ENCODE data around the gene PCYT1A. TPM values are rescaled to one million over a fixed set of nuclear protein-coding genes. Genes with fewer than 3 reads are reported as not detected.
A peak's percentile ranks its signal among the peaks of the same experiment; 100 is the strongest.
"Not testable (repeated sequence)": the region's sequence is repeated elsewhere in the genome, so short reads cannot be mapped to it uniquely, and the experiment has no call there.

The PCYT1A gene
- total and polyA plus RNA-seq, 4 donors, result 30.4 to 41.7 (median 38.8) TPM

DNA sequence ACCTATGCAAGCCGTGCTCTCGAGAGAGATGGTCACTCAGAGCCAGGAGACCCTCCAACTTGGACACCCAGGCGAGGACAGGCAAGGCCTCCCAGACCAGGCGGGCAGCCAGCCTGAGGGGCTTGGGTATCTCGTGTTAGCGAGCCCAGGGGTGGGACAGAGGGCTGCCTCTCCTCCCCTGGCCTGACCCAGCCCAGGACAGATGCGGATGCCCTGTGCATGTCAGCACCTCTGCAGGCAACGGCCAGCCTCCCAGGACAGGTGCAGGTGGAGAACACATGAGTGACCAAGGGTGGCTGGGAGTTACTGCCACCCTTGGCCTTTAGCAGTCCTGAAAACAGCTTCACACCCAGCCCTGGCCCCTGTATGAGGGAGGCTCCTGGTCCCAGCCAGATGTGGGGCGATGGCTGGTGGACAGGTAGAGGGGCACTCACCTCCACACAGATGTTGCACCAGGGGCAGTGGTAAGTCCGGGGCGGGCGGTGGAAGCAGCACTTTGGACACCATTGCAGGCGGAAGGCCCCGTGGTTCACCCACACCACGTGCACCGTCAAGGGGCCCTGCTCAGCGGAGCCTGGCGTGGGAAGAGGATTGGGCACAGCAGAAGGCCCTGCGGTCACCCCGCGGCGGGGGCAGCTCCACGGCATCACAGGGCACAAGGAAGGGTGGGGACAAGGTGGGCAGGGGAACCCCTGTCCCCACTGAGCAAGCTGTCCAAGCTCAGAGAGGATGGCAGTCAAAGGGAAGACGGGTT, 78.4 kb downstream of the PCYT1A start:
- H3K4me1 ChIP-seq (ENCODE audit: control insufficient read depth, insufficient read depth, low read length), result peaks cover 6% of the 10 kb centered on the region
- no peak for DNase-seq (ENCODE audit: low read depth in 4 of 6, low spot score in 6 of 6)
- WGBS (ENCODE audit: insufficient coverage), result 91% methylated on average over 23 of the region's 24 CpGs

DNA sequence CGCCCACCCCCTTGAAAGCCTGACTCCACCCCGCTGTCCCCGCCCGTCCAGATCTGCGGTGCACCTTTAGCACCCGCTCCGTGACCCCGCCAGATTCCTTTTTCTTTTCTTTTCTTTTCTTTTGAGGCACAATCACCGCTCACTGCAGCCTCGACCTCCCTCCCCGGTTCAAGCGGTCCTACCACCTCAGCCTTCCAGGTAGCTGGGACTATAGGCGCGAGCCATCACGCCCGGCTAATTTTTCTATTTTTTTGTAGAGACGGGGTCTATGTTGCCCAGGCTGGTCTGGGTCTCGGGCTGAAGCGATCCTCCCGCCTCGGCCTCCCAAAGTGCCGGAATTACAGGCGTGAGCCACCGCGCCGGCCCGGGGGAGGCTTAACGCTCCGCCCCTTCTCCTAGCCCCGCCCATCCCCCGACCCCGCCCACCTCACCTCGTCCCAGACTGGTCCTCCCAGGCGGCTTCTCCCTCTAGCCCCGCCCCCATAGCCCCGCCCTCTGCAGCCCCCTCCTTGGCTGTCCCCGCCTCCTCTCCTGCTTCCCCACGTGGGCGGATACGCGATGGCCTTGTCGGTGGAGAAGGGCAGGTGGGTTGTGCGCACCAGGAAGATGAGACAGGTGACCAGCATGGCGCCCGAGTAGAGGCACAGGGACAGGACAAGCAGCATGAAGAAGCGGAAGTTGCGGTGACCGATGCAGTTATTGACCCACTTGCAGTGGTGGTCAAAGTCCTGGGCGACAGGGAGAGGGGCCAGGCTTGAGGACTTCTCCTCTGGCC, 79.5 kb downstream of the PCYT1A start:
- no peak overlapping the region for H3K27ac ChIP-seq (ENCODE audit: low read depth, low read length)
- WGBS (ENCODE audit: insufficient coverage), result 32% methylated on average over 37 of the region's 49 CpGs
- no peaks in the 10 kb centered on the region for H3K9me3 ChIP-seq (ENCODE audit: control insufficient read depth, insufficient read depth, low read length)
- H3K4me1 ChIP-seq (ENCODE audit: control insufficient read depth, insufficient read depth, low read length), result peaks cover 6% of the 10 kb centered on the region
- H3K36me3 ChIP-seq (ENCODE audit: control insufficient read depth, insufficient read depth, low read length), result no peaks in the 10 kb centered on the region
- DNase-seq (ENCODE audit: low read depth in 4 of 6, low spot score in 6 of 6), result peak in 1 of 6 donors; percentile 75
- no peaks in the 10 kb centered on the region for H3K27me3 ChIP-seq (ENCODE audit: control insufficient read depth, insufficient read depth, low read length)
- H3K4me3 ChIP-seq (ENCODE audit: low read depth, low read length), result peak overlapping the region; percentile 22

More for the DNA sequence above, 78.4 kb downstream of the PCYT1A start:
- H3K9me3 ChIP-seq (ENCODE audit: control insufficient read depth, insufficient read depth, low read length), result no peaks in the 10 kb centered on the region
- no peaks in the 10 kb centered on the region for H3K27me3 ChIP-seq (ENCODE audit: control insufficient read depth, insufficient read depth, low read length)
- no peak overlapping the region for H3K4me3 ChIP-seq (ENCODE audit: low read depth, low read length)
- H3K27ac ChIP-seq (ENCODE audit: low read depth, low read length), result no peak overlapping the region
- H3K36me3 ChIP-seq (ENCODE audit: control insufficient read depth, insufficient read depth, low read length), result no peaks in the 10 kb centered on the region

DNA sequence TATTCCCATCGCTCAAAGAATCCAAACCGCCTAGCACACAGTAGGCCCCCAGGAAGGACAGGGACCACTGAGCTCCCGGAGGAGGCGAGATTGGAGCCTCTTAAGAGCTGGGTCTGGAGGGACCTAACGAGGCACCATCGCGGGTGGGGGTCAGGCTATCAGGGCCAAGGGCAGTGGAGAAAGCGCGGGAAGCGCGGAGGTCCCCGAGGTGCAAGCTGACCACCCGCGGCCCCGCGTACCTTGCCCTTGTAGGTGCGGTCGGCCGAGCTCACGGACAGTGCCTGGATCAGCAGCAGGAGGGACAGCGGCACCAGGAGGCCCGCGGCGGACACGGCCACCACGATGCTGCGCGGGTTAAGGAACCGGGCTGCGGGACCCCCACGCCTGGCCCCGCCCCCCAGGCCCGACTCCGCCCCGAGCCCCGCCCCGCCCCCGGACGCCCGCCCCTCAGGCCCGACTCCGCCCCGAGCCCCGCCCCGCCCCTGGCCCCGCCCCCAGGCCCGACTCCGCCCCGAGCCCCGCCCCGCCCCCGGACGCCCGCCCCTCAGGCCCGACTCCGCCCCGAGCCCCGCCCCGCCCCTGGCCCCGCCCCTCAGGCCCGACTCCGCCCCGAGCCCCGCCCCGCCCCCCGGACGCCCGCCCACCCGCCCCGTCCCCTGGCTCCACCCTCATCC, 80.2 kb downstream of the PCYT1A start:
- H3K27ac ChIP-seq (ENCODE audit: low read depth, low read length), result no peak overlapping the region
- no peak overlapping the region for H3K4me3 ChIP-seq (ENCODE audit: low read depth, low read length)
- DNase-seq (ENCODE audit: low read depth in 4 of 6, low spot score in 6 of 6), result peak in 1 of 6 donors; percentile 58
- H3K4me1 ChIP-seq (ENCODE audit: control insufficient read depth, insufficient read depth, low read length), result peaks cover 14% of the 10 kb centered on the region
- 8% methylated on average over 41 of the region's 70 CpGs for WGBS (ENCODE audit: insufficient coverage)
- no peaks in the 10 kb centered on the region for H3K36me3 ChIP-seq (ENCODE audit: control insufficient read depth, insufficient read depth, low read length)
- no peaks in the 10 kb centered on the region for H3K27me3 ChIP-seq (ENCODE audit: control insufficient read depth, insufficient read depth, low read length)
- no peaks in the 10 kb centered on the region for H3K9me3 ChIP-seq (ENCODE audit: control insufficient read depth, insufficient read depth, low read length)

DNA sequence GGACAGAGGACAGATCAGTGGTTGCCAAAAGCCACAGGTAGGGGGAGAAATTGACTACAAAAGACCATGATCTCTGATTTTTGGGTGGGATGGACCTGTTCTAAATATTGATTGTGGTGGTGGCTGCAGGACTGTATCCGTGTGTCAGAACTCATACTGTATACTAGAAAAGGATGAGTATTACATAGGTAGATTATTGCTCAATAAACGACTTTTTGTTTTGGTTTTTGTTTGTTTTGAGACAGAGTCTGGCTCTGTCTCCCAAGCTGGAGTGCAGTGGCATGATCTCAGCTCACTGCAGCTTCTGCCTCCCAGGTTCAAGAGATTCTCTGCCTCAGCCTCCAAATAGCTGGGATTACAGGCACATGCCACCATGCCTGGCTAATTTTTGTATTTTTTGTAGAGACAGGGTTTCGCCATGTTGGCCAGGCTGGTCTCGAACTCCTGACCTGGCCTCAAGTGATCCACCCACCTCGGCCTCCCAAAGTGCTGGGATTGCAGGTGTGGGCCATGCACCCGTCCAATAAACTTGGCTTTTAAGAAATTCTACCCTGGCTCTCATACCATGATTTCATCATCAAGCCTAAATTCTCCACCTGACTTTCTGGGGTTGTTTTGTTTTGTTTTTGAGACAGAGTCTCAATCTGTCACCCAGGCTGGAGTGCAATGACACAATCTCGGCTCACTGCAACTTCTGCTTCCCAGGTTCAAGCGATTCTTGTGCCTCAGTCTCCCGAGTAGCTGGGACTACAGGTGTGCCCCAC, 81.9 kb downstream of the PCYT1A start:
- not testable (repeated sequence) for DNase-seq (ENCODE audit: low read depth in 4 of 6, low spot score in 6 of 6); H3K9me3 ChIP-seq (ENCODE audit: control insufficient read depth, insufficient read depth, low read length); H3K27ac ChIP-seq (ENCODE audit: low read depth, low read length); H3K27me3 ChIP-seq (ENCODE audit: control insufficient read depth, insufficient read depth, low read length); H3K4me3 ChIP-seq (ENCODE audit: low read depth, low read length); H3K36me3 ChIP-seq (ENCODE audit: control insufficient read depth, insufficient read depth, low read length)
- H3K4me1 ChIP-seq (ENCODE audit: control insufficient read depth, insufficient read depth, low read length), result peaks cover 14% of the 10 kb centered on the region
- 92% methylated on average over 7 of the region's 9 CpGs for WGBS (ENCODE audit: insufficient coverage)

DNA sequence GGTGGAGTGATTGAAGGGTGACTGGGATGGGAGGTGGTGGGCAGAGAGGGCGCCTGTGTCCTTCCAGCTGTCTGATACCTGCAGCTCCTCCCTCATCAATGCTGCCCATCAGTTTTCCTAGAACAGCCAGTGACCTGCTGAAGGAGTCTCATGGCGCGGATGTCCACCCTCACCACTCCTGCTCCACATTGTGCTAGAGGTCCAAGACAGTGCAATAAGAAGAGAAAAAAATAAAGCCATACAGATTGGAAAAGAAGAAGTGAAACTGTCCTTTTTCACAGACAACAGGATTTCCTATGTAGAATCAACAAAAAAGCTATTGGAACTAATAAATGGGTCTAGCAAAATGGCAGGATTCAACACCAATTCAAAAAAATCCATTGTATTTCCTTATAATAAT, 83.7 kb downstream of the PCYT1A start:
- no peak for DNase-seq (ENCODE audit: low read depth in 4 of 6, low spot score in 6 of 6)
- Histone ChIP-seq H3K27ac (ENCODE audit: low read depth, low read length) (no peak overlapping the region), H3K27me3 (ENCODE audit: control insufficient read depth, insufficient read depth, low read length) (no peaks in the 10 kb centered on the region), H3K4me3 (ENCODE audit: low read depth, low read length) (no peak overlapping the region), H3K4me1 (ENCODE audit: control insufficient read depth, insufficient read depth, low read length) (peaks cover 14% of the 10 kb centered on the region), H3K36me3 (ENCODE audit: control insufficient read depth, insufficient read depth, low read length) (no peaks in the 10 kb centered on the region), H3K9me3 (ENCODE audit: control insufficient read depth, insufficient read depth, low read length) (no peaks in the 10 kb centered on the region)
- 100% methylated on average over 1 of the region's 3 CpGs for WGBS (ENCODE audit: insufficient coverage)

DNA sequence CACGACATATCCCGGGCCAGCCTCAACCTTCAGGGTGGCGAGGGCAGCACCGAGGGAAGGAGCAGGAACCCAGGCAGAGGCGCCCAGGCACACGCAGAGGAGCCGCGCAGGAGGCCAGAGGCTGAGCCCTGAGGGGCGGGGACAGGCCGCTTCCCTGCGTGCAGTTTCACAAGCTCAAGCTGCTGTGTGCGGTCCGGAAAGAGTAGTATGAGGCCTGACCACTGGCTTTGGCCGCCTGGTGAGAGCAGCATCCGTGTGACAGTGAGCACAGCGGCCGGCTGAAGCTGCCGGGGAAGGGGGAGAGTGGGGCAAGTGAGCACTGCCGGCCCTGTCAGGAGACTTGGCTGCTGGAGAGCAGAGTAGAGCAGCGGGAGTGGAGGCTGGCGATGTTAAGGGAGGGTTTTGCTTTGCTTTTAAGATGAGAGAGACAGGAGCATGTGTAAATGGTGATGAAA, 85.0 kb downstream of the PCYT1A start:
- Histone ChIP-seq H3K9me3 (ENCODE audit: control insufficient read depth, insufficient read depth, low read length) (no peaks in the 10 kb centered on the region), H3K36me3 (ENCODE audit: control insufficient read depth, insufficient read depth, low read length) (peaks cover 2% of the 10 kb centered on the region), H3K4me1 (ENCODE audit: control insufficient read depth, insufficient read depth, low read length) (peaks cover 14% of the 10 kb centered on the region), H3K27me3 (ENCODE audit: control insufficient read depth, insufficient read depth, low read length) (no peaks in the 10 kb centered on the region), H3K27ac (ENCODE audit: low read depth, low read length) (peak overlapping the region; percentile 47), H3K4me3 (ENCODE audit: low read depth, low read length) (no peak overlapping the region)
- 51% methylated on average over 20 of the region's 21 CpGs for WGBS (ENCODE audit: insufficient coverage)
- peak in 1 of 6 donors; percentile 45 for DNase-seq (ENCODE audit: low read depth in 4 of 6, low spot score in 6 of 6)

DNA sequence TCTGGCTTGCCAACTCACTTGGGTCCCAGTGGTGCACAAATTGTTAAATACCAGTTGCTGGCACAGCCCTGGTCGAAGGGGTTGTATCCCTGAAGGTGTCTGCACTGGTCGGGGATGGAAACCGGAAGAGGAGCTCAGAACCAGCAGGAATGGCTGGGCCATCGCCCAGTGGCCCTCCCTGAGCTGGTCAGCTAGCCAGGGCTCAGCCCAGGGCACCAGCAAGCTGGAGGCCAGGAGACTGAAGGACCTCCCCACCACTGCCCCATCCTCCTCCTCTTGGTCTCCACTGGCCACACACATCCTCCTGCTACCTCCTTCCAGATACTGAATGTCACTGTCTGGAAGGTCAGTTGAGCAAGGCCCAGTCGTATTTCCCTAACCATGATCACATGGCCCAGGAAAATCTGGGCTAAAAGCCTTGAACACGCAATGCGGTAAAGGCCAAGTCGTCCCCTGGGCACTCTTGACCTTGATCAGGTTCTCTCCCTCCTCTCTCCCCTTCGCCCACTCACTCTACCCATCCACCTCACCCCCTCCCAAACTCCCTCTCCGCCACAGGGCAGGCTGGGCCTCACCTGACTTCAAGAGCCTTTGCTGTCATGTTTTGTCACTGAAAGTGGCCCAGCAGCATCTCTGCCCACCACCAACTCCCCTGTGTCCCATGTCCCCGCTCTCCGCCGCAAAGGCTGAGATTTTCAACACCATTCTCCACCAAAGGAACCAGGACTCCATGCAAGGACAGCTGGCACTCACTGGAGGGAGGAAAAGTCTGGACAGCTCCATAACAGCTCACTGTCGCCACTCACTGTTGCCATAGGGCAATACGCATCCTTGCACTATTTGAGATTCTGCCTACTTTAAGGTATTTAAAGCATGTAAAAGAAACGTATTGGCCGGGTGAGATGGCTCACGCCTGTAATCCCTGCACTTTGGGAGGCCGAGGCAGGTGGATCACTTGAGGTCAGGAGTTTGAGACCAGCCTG, 88.5 kb downstream of the PCYT1A start:
- WGBS (ENCODE audit: insufficient coverage), result 89% methylated on average over 12 of the region's 19 CpGs
- no peaks in the 10 kb centered on the region for H3K9me3 ChIP-seq (ENCODE audit: control insufficient read depth, insufficient read depth, low read length)
- H3K27ac ChIP-seq (ENCODE audit: low read depth, low read length), result no peak overlapping the region
- no peak overlapping the region for H3K4me3 ChIP-seq (ENCODE audit: low read depth, low read length)
- peak in 1 of 6 donors; percentile 42 for DNase-seq (ENCODE audit: low read depth in 4 of 6, low spot score in 6 of 6)
- H3K36me3 ChIP-seq (ENCODE audit: control insufficient read depth, insufficient read depth, low read length), result peaks cover 5% of the 10 kb centered on the region
- H3K27me3 ChIP-seq (ENCODE audit: control insufficient read depth, insufficient read depth, low read length), result no peaks in the 10 kb centered on the region
- H3K4me1 ChIP-seq (ENCODE audit: control insufficient read depth, insufficient read depth, low read length), result peaks cover 17% of the 10 kb centered on the region

DNA sequence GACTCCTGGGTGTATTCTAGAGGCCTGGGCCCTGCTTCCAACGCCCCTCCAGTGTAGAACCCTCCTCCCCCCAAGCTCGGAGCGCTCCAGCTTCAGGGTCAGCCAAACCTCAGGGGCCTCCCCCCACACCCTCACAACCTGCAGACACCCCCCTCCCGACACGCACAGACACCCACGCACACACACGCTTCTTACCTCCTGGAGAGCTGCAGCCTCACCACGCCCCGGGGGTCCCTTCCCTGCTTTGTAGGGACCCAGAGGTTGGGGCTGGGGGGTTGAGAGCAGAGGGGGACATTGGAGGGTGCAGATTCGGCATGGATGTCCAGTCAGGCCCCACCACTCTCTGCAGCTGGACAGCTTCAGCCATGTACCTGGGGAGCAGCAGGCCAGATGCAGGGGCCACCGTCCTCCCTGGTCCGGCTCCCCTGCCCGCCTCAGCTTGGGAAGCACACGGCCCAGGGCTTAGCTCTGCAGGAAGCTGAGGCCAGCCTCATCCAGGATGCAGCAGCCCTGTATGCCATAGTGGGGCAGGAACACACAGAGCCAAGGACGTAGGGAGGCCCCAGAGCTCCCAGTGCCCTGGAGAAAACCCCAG, 89.3 kb downstream of the PCYT1A start:
- H3K27me3 ChIP-seq (ENCODE audit: control insufficient read depth, insufficient read depth, low read length), result no peaks in the 10 kb centered on the region
- WGBS (ENCODE audit: insufficient coverage), result 83% methylated on average over 13 of the region's 15 CpGs
- H3K4me3 ChIP-seq (ENCODE audit: low read depth, low read length), result no peak overlapping the region

More for the DNA sequence above, 89.3 kb downstream of the PCYT1A start:
- no peak for DNase-seq (ENCODE audit: low read depth in 4 of 6, low spot score in 6 of 6)
- H3K4me1 ChIP-seq (ENCODE audit: control insufficient read depth, insufficient read depth, low read length), result peaks cover 26% of the 10 kb centered on the region
- no peaks in the 10 kb centered on the region for H3K9me3 ChIP-seq (ENCODE audit: control insufficient read depth, insufficient read depth, low read length)
- no peak overlapping the region for H3K27ac ChIP-seq (ENCODE audit: low read depth, low read length)
- H3K36me3 ChIP-seq (ENCODE audit: control insufficient read depth, insufficient read depth, low read length), result peaks cover 5% of the 10 kb centered on the region
